ENCODE results near the gene NNAT.

The NNAT gene

GRCh38 chr20:37492096-37492625 lies 28.9 kb upstream of the NNAT start:
- no peak for DNase-seq (ENCODE audit: extremely low read depth, low read depth)
- no peak overlapping the region for H3K4me3 ChIP-seq (replicated peaks; ENCODE audit: low read depth, low read length)
- TF ChIP-seq CTCF (IDR thresholded peaks at IDR 0.05; ENCODE audit: low read depth, low read length, missing control alignments), result no peak

DNA sequence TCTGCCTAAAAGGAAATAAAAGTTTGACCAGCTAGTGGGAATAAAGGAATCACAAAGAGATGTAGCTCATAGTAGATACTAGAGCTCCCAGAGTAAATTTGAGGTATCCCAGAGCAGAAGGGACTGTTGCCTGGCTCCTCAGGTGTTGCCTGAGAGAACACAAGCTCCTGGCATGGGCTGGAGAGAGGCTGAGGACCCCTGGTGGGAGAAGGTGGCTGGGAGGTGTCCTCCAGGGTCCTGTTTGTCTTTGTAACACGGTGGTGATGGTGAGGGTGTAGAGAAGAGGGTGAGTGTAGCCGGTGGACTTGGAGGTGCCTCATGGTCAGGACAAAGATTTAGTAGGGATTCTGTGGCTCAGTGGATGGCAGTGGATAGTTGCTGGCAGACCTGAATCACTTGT lies 28.1 kb upstream of the NNAT start:
- TF ChIP-seq CTCF (IDR thresholded peaks at IDR 0.05; ENCODE audit: low read depth, low read length, missing control alignments), result no peak
- DNase-seq (ENCODE audit: extremely low read depth, low read depth), result no peak
- no peak overlapping the region for H3K4me3 ChIP-seq (replicated peaks; ENCODE audit: low read depth, low read length)

DNA sequence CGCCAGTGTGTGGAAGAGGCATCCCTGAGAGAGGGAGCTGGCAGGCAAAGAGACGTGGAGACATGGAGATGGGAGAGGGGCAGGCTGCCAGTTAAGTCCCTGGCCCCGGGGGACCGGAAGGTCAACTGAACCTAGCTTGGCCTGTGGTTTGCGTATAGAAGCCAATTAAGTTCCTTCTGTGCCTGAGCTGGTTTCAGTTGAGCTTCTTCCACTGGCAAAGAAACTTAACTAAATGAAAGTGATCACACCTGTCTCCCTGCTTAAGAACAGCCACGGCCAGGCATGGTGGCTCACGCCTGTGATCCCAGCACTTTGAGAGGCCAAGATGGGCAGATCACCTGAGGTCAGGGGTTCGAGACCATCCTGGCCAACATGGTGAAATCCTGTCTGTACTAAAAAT lies 26.7 kb upstream of the NNAT start:
- no peak overlapping the region for H3K4me3 ChIP-seq (replicated peaks; ENCODE audit: low read depth, low read length)
- no peak for DNase-seq (ENCODE audit: extremely low read depth, low read depth)
- no peak for TF ChIP-seq CTCF (IDR thresholded peaks at IDR 0.05; ENCODE audit: low read depth, low read length, missing control alignments)

- TF ChIP-seq CTCF (IDR thresholded peaks at IDR 0.05; ENCODE audit: low read depth, low read length, missing control alignments), result no peak
- DNase-seq (ENCODE audit: extremely low read depth, low read depth), result no peak
- no peak overlapping the region for H3K4me3 ChIP-seq (replicated peaks; ENCODE audit: low read depth, low read length)
These were observed 26.3 kb upstream of the NNAT start for GRCh38 chr20:37494796-37495195.

- no peak for DNase-seq (ENCODE audit: extremely low read depth, low read depth)
- no peak for TF ChIP-seq CTCF (IDR thresholded peaks at IDR 0.05; ENCODE audit: low read depth, low read length, missing control alignments)
- H3K4me3 ChIP-seq (replicated peaks; ENCODE audit: low read depth, low read length), result no peak overlapping the region
These were observed 22.9 kb upstream of the NNAT start for GRCh38 chr20:37498066-37498665.

DNA sequence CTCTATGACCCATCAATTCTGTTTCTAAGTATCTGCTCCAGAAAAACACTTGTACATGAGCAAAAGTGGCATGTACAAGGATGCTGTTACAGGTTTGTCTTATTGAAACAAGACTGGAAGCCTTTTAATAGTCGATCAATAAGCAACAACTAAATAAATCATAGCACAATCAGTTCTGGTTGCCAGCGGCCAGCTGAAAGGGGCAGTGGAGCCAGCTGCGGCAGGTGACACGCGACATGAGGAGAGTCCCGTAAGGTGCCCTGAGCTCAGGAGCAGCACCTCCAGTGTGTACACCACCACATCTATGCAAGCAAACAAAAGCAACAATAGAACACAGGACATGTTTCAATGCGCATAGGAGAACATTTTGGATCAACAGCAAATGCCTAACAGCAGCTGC lies 20.7 kb upstream of the NNAT start:
- DNase-seq (ENCODE audit: extremely low read depth, low read depth), result no peak
- no peak for TF ChIP-seq CTCF (IDR thresholded peaks at IDR 0.05; ENCODE audit: low read depth, low read length, missing control alignments)
- H3K4me3 ChIP-seq (replicated peaks; ENCODE audit: low read depth, low read length), result no peak overlapping the region

DNA sequence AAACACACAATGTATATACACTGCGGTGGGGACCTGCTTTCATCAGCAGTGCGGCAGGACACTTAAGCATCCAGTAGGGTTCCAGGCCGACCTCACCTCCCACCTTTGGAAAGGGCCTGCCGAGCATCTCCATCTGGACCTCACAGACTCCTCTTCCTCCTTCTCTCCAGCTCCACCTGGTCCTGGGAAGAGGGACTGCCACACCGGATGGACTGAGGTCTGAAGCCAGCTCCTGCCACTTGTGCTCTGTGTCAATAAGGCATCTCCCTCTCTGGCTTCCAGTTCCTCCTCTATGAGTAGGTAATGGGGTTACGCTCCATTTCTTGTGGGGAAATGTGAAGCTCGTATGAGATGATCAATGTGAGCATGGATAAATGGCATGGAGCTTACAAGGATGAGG lies 19.1 kb upstream of the NNAT start:
- no peak for DNase-seq (ENCODE audit: extremely low read depth, low read depth)
- no peak overlapping the region for H3K4me3 ChIP-seq (replicated peaks; ENCODE audit: low read depth, low read length)
- TF ChIP-seq CTCF (IDR thresholded peaks at IDR 0.05; ENCODE audit: low read depth, low read length, missing control alignments), result peak; percentile 3
